ENCODE results near the gene HAND2.

DNA sequence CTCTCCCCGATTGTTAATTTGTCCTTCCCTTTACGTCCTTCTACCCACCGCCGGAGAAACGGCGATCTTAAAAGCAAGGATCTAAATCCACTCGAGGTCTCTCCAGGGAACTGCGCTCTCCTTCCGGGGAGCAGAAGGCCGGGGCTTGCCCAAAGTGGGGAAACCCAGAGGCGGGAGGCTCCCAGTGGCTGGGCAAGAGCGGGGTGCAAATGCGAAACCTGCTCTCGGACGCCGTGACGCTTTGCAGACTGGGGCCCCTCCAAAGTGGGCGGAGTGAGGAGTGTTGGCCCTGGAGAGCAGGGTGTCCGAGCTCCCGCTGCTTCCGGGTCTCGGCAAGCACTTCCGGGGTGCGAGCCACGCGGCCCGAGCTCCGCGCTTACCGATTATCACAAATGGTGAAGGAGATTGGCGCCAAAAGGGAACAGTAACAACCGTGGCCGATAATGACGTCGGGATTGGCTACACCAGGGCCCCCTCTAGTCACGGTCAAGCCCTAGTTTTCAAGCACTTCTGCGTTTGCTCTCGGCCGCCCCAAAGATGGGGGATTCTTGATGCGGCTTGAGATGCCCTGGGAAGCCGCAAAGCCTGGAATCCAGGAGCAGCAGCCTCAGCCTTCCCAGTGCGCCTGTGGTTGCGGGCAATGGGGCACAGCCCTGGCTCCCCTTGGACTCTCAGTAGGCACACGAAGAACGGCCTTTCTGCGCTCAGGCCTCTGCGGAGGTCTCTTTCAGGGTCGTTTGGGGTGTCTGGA is 29.0 kb downstream of the HAND2 start:
- no peak for TF ChIP-seq EZH2 (IDR thresholded peaks at IDR 0.05; ENCODE audit: low read depth)
- TF ChIP-seq, protein P1, sequence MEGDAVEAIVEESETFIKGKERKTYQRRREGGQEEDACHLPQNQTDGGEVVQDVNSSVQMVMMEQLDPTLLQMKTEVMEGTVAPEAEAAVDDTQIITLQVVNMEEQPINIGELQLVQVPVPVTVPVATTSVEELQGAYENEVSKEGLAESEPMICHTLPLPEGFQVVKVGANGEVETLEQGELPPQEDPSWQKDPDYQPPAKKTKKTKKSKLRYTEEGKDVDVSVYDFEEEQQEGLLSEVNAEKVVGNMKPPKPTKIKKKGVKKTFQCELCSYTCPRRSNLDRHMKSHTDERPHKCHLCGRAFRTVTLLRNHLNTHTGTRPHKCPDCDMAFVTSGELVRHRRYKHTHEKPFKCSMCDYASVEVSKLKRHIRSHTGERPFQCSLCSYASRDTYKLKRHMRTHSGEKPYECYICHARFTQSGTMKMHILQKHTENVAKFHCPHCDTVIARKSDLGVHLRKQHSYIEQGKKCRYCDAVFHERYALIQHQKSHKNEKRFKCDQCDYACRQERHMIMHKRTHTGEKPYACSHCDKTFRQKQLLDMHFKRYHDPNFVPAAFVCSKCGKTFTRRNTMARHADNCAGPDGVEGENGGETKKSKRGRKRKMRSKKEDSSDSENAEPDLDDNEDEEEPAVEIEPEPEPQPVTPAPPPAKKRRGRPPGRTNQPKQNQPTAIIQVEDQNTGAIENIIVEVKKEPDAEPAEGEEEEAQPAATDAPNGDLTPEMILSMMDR (conservative IDR thresholded peaks at IDR 0.05) = no peak
